ENCODE measurements around the gene LRRC4B. TPM values are rescaled to one million over a fixed set of nuclear protein-coding genes. Genes with fewer than 3 reads are reported as not detected.

LRRC4B gene
- total RNA-seq, 1 donor from 2014 or later: 0.69 TPM

DNA sequence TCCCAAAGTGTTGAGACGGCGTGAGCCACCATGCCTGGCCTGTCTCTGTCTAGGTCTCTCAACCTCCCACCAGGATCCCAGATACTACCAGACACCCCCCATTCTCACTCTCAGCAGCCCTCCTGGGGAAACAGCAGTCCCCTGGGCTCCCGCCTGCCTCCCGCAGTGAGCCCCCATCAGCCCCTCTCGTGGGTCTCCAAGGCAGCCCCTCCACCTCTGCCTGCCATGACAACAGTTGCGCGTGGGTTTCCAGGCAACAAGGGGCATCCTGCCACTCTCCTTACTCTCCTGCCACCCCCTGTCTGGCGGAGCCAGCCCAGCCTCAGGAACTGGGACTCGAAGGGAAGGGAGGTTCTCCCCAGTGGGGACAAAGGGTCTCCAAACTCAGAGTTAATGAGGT, 5.2 kb downstream of the LRRC4B start:
- no peak for TF ChIP-seq CTCF (conservative IDR thresholded peaks at IDR 0.05; ENCODE audit: low read depth, low read length)
- DNase-seq (ENCODE audit: low read depth): no peak
- no peak overlapping the region for H3K4me3 ChIP-seq (ENCODE audit: low read depth, low read length)

DNA sequence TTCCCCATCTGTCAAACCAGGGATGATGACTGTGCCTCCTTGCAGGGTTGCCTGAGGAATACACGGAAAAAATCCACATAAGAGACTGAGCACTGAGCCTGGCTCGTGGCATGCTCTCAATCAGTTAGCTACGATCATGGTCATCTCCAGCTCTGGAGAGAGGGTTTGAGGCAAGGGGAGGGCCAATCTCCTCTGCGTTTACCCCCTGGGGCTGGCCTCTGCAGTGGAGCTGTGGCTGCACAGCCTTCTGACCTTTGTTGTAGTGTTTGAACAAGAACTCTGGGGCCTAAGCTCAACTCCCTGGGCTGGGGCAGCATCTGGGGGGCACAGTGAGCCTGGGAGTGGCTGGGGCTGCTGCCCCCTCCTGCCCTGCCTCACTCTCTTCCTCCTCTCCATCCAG, 5.9 kb downstream of the LRRC4B start:
- DNase-seq (ENCODE audit: low read depth): no peak
- no peak for TF ChIP-seq CTCF (conservative IDR thresholded peaks at IDR 0.05; ENCODE audit: low read depth, low read length)
- H3K4me3 ChIP-seq (ENCODE audit: low read depth, low read length): no peak overlapping the region

DNA sequence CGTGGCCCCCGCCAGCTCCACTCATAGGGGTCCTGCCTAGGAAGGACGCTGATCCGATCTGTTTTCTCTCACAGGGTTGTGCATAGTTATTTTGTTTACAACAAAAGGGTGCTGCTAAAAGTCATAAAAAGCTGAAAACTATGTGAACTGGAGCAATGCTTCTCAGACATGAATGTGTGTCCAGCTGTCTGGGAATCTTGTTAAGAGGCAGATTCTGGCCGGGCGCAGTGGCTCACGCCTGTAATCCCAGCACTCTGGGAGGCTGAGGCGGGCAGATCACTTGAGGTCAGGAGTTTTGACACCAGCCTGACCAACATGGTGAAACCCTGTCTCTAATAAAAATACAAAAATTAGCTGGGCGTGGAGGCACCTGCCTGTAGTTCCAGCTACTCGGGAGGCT, 8.6 kb downstream of the LRRC4B start:
- TF ChIP-seq CTCF (conservative IDR thresholded peaks at IDR 0.05; ENCODE audit: low read depth, low read length): no peak
- no peak for DNase-seq (ENCODE audit: low read depth)
- H3K4me3 ChIP-seq (ENCODE audit: low read depth, low read length): no peak overlapping the region

DNA sequence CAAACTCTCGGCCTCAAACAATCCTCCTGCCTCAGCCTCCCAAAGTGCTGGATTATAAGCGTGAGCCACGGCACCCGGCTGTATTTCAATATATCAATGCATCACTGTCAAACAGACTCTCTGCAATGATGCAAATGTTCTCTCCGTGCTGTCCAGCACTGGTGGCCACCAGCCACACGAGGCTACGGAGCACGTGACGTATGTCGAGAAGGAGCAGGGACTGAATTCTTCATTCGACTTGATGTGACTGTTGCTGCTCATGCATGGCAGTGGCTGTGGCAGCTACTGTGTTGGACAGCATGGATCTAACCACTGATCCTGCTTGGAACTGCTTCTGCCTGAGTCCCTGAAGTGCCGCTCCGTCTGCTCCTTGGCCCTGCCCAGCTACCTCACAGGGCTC, 9.8 kb downstream of the LRRC4B start:
- H3K4me3 ChIP-seq (ENCODE audit: low read depth, low read length): no peak overlapping the region
- TF ChIP-seq CTCF (conservative IDR thresholded peaks at IDR 0.05; ENCODE audit: low read depth, low read length): no peak
- DNase-seq (ENCODE audit: low read depth): no peak

GRCh38 chr19:50558039-50558438, 10.2 kb downstream of the LRRC4B start:
- no peak for TF ChIP-seq CTCF (conservative IDR thresholded peaks at IDR 0.05; ENCODE audit: low read depth, low read length)
- no peak for DNase-seq (ENCODE audit: low read depth)
- H3K4me3 ChIP-seq (ENCODE audit: low read depth, low read length): no peak overlapping the region

GRCh38 chr19:50557009-50557613, 11.1 kb downstream of the LRRC4B start:
- TF ChIP-seq CTCF (conservative IDR thresholded peaks at IDR 0.05; ENCODE audit: low read depth, low read length): no peak
- no peak overlapping the region for H3K4me3 ChIP-seq (ENCODE audit: low read depth, low read length)
- no peak for DNase-seq (ENCODE audit: low read depth)

GRCh38 chr19:50556282-50557008, 11.8 kb downstream of the LRRC4B start:
- no peak for DNase-seq (ENCODE audit: low read depth)
- H3K4me3 ChIP-seq (ENCODE audit: low read depth, low read length): peak overlapping the region; percentile 55
- peak; percentile 85 for TF ChIP-seq CTCF (conservative IDR thresholded peaks at IDR 0.05; ENCODE audit: low read depth, low read length)
